DOHH2 (cell line): ENCODE results near the gene L3MBTL4.

ENCODE experiments used
- CTCF ChIP-seq: fragments of 200-600 bp; sonication (generic); IDR thresholded peaks from one replicate; pipeline ENCODE4 v1.5.1; 2014; ENCODE audit warnings: antibody characterized with exemption, mild to moderate bottlenecking, low read depth, low read length; ENCODE audit not compliant: poor library complexity, severe bottlenecking
- EZH2phosphoT487 ChIP-seq: fragments of 200-600 bp; sonication (generic); IDR thresholded peaks from 2 replicates; pipeline ENCODE4 v1.6.1; 2017; ENCODE audit warnings: borderline replicate concordance, mild to moderate bottlenecking, antibody characterized with exemption, low read length, moderate library complexity, mixed read lengths

DNA sequence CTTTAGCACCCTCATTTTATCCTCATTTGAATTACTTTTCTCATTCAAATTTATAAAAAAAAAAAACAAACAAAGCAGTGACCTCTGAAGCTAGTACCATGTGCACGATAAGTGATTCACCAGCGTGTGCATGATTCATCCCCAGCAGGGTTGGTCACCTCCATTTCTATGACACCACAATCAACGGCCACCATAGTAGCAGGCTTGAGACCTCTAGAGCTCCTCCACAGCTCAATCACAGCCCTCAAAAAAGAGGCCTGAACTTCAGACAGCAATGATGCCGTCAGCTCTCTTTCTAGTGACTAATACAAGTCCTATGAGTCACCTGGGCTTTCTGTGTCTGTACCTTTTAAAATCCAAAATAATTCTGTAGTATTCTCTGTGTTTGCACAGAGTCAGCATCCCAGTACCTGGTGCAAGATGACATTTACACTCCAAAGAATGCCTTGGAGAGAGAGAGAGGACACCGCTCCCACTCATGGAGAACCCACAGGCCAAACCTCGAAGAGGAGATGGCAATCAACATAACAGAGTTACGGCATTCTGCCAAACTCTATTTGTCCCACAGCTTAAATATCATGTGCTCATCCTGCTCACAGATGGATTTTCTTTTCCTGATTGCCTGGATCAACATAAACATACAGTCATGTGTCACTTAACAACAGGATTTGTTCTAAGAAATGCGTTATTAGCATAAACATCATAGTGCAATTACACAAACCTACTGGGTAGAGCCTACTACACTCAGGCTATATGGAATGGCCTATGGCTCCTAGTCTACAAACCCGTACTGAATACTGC, 58.7 kb downstream of the L3MBTL4 start:
- TF ChIP-seq CTCF (no peak), EZH2phosphoT487 (no peak)
